GM12878 (cell line): ENCODE results near the gene ZIC2. TPM values are rescaled to one million over a fixed set of nuclear protein-coding genes. Genes with fewer than 3 reads are reported as not detected.

ENCODE experiments used
- ATAC-seq: fragments of 200-7000 bp; cut with Tn5 transposase; 3 replicates; pipeline ENCODE4 v1.9.1; 2020; ENCODE audit warnings: mild to moderate bottlenecking, moderate library complexity
- BruUV-seq: library from RNA; stranded (reverse); fragments of 400-500 nt; replicated peaks from 2 replicates; lab custom pipeline; 2021; lab: Mats Ljungman, UMichigan
- CTCF ChIA-PET: fragments of 300-600 bp; sonication (Branson Sonifier 250); formaldehyde crosslinking; extraction: SDS; loops from one replicate; lab custom pipeline; 2021; ENCODE audit warnings: inconsistent platforms; lab: Yijun Ruan, JAX
- POLR2A ChIA-PET: fragments of 350-600 bp; formaldehyde crosslinking; extraction: SDS; loops from one replicate; lab custom pipeline; 2021; ENCODE audit warnings: inconsistent platforms; lab: Charles Lee
- RAD21 ChIA-PET: fragments of 300-600 bp; sonication (Branson Sonifier 250); formaldehyde crosslinking; loops from one replicate; lab custom pipeline; 2023; ENCODE audit warnings: antibody characterized with exemption; ENCODE audit not compliant: unreplicated experiment; lab: Charles Lee
- SMC1A ChIA-PET: fragments of 300-600 bp; sonication (Branson Sonifier 250); formaldehyde crosslinking; loops from one replicate; lab custom pipeline; 2023; ENCODE audit not compliant: unreplicated experiment, uncharacterized antibody; lab: Charles Lee
- DNase-seq: peaks from one replicate; pipeline ENCODE4 v3.0.0-alpha.2; 2011; ENCODE audit warnings: low read depth, low spot score
- FAIRE-seq: peaks from 3 replicates; lab custom pipeline; 2011; peaks lifted over from hg19 to GRCh38; lab: Jason Lieb, UNC
- H2AFZ ChIP-seq: 2 replicates; pipeline ENCODE4 v1.6.0; 2011; ENCODE audit warnings: low read depth, low read length, control low read depth; ENCODE audit not compliant: control insufficient read depth
- H3K27ac ChIP-seq: 2 replicates; pipeline ENCODE4 v1.5.1; 2011; ENCODE audit warnings: control low read depth; ENCODE audit not compliant: control insufficient read depth, insufficient read depth
- H3K27me3 ChIP-seq, 2 experiments: replicated peaks in 1 of 2; 2 replicates each; pipeline versions ENCODE4 v1.6.0 to v1.6.1; 2011; ENCODE audit warnings: low read length in 1 of 2; ENCODE audit not compliant: control insufficient read depth in 2 of 2, insufficient read depth in 2 of 2
- H3K36me3 ChIP-seq, 2 experiments: 2 replicates each; pipeline ENCODE4 v1.5.1; 2011; ENCODE audit warnings: low read length in 1 of 2; ENCODE audit not compliant: control insufficient read depth in 2 of 2, insufficient read depth in 2 of 2
- H3K4me1 ChIP-seq: 2 replicates; pipeline ENCODE4 v1.6.1; 2011; ENCODE audit warnings: mild to moderate bottlenecking, low read length, moderate library complexity, mixed read lengths; ENCODE audit not compliant: control insufficient read depth, insufficient read depth
- H3K4me2 ChIP-seq: 2 replicates; pipeline ENCODE4 v1.6.0; 2011; ENCODE audit warnings: control low read depth; ENCODE audit not compliant: control insufficient read depth, insufficient read depth
- H3K4me3 ChIP-seq: fragments of 200-600 bp; sonication (generic); 2 replicates; pipeline ENCODE4 v1.5.1; 2016
- H3K79me2 ChIP-seq: 2 replicates; pipeline ENCODE4 v1.6.0; 2011; ENCODE audit warnings: low read length; ENCODE audit not compliant: control insufficient read depth, insufficient read depth
- H3K9ac ChIP-seq: 2 replicates; pipeline ENCODE4 v1.8.0; 2011; ENCODE audit warnings: low read length, control low read depth, mixed read lengths; ENCODE audit not compliant: control insufficient read depth, insufficient read depth
- H3K9me3 ChIP-seq: replicated peaks from 3 replicates; pipeline ENCODE4 v1.5.1; 2011; ENCODE audit warnings: mild to moderate bottlenecking, low read length; ENCODE audit not compliant: control insufficient read depth, insufficient read depth
- H4K20me1 ChIP-seq: 2 replicates; pipeline ENCODE4 v1.6.0; 2011; ENCODE audit not compliant: control insufficient read depth, insufficient read depth
- CHD1 ChIP-seq: IDR thresholded peaks from 2 replicates; pipeline ENCODE4 v1.6.1; 2012; ENCODE audit warnings: low read depth, low read length, improper control_type of control experiment
- ESRRA ChIP-seq: IDR thresholded peaks from 2 replicates; pipeline ENCODE4 v1.6.1; 2012; ENCODE audit warnings: mild to moderate bottlenecking, low read length, improper control_type of control experiment
- MEF2B ChIP-seq: fragments of 450-650 bp; IDR thresholded peaks from 2 replicates; pipeline ENCODE4 v1.6.1; 2018; ENCODE audit warnings: mild to moderate bottlenecking, moderate library complexity; ENCODE audit not compliant: partially characterized antibody, poor library complexity, severe bottlenecking
- MYC ChIP-seq: IDR thresholded peaks from 2 replicates; pipeline ENCODE4 v1.6.1; 2011; ENCODE audit warnings: mild to moderate bottlenecking, low read length, moderate library complexity, inconsistent platforms; ENCODE audit not compliant: insufficient read depth, insufficient replicate concordance, insufficient read length, severe bottlenecking
- NR2C2 ChIP-seq: IDR thresholded peaks from 2 replicates; pipeline ENCODE4 v1.6.1; 2011; ENCODE audit warnings: borderline replicate concordance, low read depth; ENCODE audit not compliant: control insufficient read depth, insufficient read length
- RB1 ChIP-seq: fragments of 450-650 bp; formaldehyde crosslinking; IDR thresholded peaks from 2 replicates; pipeline ENCODE4 v1.6.1; 2017; ENCODE audit warnings: mild to moderate bottlenecking, borderline replicate concordance
- RFX5 ChIP-seq: IDR thresholded peaks from 2 replicates; pipeline ENCODE4 v1.6.1; 2011; ENCODE audit warnings: low read depth, low read length, improper control_type of control experiment
- ZNF274 ChIP-seq: IDR thresholded peaks from one replicate; pipeline ENCODE4 v1.8.0; 2011; ENCODE audit not compliant: insufficient read length, insufficient read depth
- ZNF592 ChIP-seq: fragments of 450-650 bp; IDR thresholded peaks from 2 replicates; pipeline ENCODE4 v1.6.1; 2017; ENCODE audit warnings: mild to moderate bottlenecking, moderate library complexity
- WGBS: methylation state at CpG from one replicate; pipeline ENCODE4 v1.1.6; 2016; ENCODE audit warnings: low lambda C conversion rate; ENCODE audit not compliant: insufficient replicate concordance, insufficient coverage; ENCODE audit errors: missing lambda C conversion rate; 5-methylcytosine and 5-hydroxymethylcytosine counted together
- in situ Hi-C: fragments of 300-500 bp; cut with MboI; formaldehyde crosslinking; loops from 9 replicates; pipeline ENCODE4 v1.14.3; 2018; ENCODE audit warnings: mixed read lengths
- intact Hi-C: fragments of 100-400 bp; cut with micrococcal nuclease; formaldehyde crosslinking; loops from one replicate; pipeline ENCODE4 v1.14.2; 2022; ENCODE audit not compliant: unreplicated experiment
- polyA plus RNA-seq, 11 experiments: library from polyadenylated mRNA; depleted of rRNA in 4 of 11; unstranded in 6 of 11; stranded (reverse) in 5 of 11; fragments of >200 nt; fragmentation: Nextera tagmentation in 4 of 11; fragmentation: Illumina TruSeq in 1 of 11; extraction: Ambion mirVana in 4 of 11; extraction: Trizol in 1 of 11; gene quantifications; 1 replicate in 1 of 11; 2 replicates in 10 of 11; pipeline versions ENCODE4 v1.2.1 to v1.2.3, GENCODE V29; 2011 to 2016; ENCODE audit warnings: inconsistent platforms in 2 of 11, missing spikeins in 2 of 11, low read depth in 1 of 11
- total RNA-seq, 4 experiments: library from RNA; depleted of rRNA in 3 of 4; stranded (reverse); fragments of >200 nt in 3 of 4; fragmentation: Illumina TruSeq in 1 of 4; extraction: Trizol in 1 of 4; gene quantifications; 2 replicates each; pipeline versions ENCODE4 v1.2.1 to v1.2.3, GENCODE V29; 2013 to 2021
- TF ChIP-seq, protein P1 (sequence below): IDR thresholded peaks from 2 replicates; pipeline ENCODE4 v1.6.1; 2011; ENCODE audit warnings: borderline replicate concordance, low read depth, mild to moderate bottlenecking, moderate library complexity, mixed read lengths, low read length; ENCODE audit not compliant: insufficient read depth; ENCODE audit errors: extremely low read length
- TF ChIP-seq, protein P2 (sequence below): fragments of 450-650 bp; IDR thresholded peaks from 2 replicates; pipeline ENCODE4 v1.6.1; 2016; ENCODE audit warnings: mild to moderate bottlenecking
- TF ChIP-seq, protein P3 (sequence below): fragments of 450-650 bp; IDR thresholded peaks from 2 replicates; pipeline ENCODE4 v1.6.1; 2017; ENCODE audit warnings: mild to moderate bottlenecking

ZIC2 gene
- total and polyA plus RNA-seq, 10 of the 15 experiments (the other 5 are each of a cell fraction or from before 2014, with no cell fraction given): 0.05 TPM; not detected in 8

- ATAC-seq (no peak), FAIRE-seq (no peak), DNase-seq (no peak)
- Histone ChIP-seq H3K4me1 (no peaks in the 10 kb centered on the region), H3K9ac (no peak overlapping the region), H3K9me3 (no peaks in the 10 kb centered on the region), H3K27ac (no peak overlapping the region), H3K4me3 (no peak overlapping the region), H3K79me2 (no peaks in the 10 kb centered on the region), H3K27me3 (peaks cover 0 to 3% of the 10 kb centered on the region in 2 experiments; a peak in 1 of 4 replicates), H2AFZ (no peak overlapping the region), H4K20me1 (no peaks in the 10 kb centered on the region), H3K4me2 (no peak overlapping the region), H3K36me3 (no peaks in the 10 kb centered on the region; a peak in 1 of 4 replicates)
- POLR2A ChIA-PET: no interaction called here
- WGBS: 36% methylated on average over 3 of the region's 3 CpGs
- RAD21 ChIA-PET: no interaction called here
- intact Hi-C loops (no loop called here), in situ Hi-C loops (no loop called here)
- TF ChIP-seq CHD1 (no peak), ZNF274 (no peak), RB1 (no peak), ZNF592 (no peak), NR2C2 (no peak), MEF2B (no peak), ESRRA (no peak), RFX5 (no peak), MYC (no peak)
- TF ChIP-seq, protein P1, sequence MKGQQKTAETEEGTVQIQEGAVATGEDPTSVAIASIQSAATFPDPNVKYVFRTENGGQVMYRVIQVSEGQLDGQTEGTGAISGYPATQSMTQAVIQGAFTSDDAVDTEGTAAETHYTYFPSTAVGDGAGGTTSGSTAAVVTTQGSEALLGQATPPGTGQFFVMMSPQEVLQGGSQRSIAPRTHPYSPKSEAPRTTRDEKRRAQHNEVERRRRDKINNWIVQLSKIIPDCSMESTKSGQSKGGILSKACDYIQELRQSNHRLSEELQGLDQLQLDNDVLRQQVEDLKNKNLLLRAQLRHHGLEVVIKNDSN: no peak
- TF ChIP-seq, protein P2, sequence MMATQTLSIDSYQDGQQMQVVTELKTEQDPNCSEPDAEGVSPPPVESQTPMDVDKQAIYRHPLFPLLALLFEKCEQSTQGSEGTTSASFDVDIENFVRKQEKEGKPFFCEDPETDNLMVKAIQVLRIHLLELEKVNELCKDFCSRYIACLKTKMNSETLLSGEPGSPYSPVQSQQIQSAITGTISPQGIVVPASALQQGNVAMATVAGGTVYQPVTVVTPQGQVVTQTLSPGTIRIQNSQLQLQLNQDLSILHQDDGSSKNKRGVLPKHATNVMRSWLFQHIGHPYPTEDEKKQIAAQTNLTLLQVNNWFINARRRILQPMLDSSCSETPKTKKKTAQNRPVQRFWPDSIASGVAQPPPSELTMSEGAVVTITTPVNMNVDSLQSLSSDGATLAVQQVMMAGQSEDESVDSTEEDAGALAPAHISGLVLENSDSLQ: no peak
- TF ChIP-seq, protein P3, sequence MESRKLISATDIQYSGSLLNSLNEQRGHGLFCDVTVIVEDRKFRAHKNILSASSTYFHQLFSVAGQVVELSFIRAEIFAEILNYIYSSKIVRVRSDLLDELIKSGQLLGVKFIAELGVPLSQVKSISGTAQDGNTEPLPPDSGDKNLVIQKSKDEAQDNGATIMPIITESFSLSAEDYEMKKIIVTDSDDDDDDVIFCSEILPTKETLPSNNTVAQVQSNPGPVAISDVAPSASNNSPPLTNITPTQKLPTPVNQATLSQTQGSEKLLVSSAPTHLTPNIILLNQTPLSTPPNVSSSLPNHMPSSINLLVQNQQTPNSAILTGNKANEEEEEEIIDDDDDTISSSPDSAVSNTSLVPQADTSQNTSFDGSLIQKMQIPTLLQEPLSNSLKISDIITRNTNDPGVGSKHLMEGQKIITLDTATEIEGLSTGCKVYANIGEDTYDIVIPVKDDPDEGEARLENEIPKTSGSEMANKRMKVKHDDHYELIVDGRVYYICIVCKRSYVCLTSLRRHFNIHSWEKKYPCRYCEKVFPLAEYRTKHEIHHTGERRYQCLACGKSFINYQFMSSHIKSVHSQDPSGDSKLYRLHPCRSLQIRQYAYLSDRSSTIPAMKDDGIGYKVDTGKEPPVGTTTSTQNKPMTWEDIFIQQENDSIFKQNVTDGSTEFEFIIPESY: no peak
- SMC1A ChIA-PET: no interaction called here
- no TSS peak for BruUV-seq
- CTCF ChIA-PET: no interaction called here
Measured at GRCh38 chr13:100019780-100020356, 38.3 kb downstream of the ZIC2 start.
